HS-5 (cell line): ENCODE measurements around the gene ZNF644.
"Not testable (repeated sequence)": the region's sequence is repeated elsewhere in the genome, so short reads cannot be mapped to it uniquely, and the experiment has no call there.

Source experiments
- DNase-seq: peaks from one replicate; pipeline ENCODE4 v3.0.0-alpha.2; 2012; ENCODE audit warnings: low read depth

ZNF644 gene

GRCh38 chr1:90925928-90926869, 95.6 kb downstream of the ZNF644 start:
- peak; percentile 41 for DNase-seq

GRCh38 chr1:90924982-90925381, 96.9 kb downstream of the ZNF644 start:
- DNase-seq = no peak

GRCh38 chr1:90922996-90923395, 98.8 kb downstream of the ZNF644 start:
- no peak for DNase-seq

DNA sequence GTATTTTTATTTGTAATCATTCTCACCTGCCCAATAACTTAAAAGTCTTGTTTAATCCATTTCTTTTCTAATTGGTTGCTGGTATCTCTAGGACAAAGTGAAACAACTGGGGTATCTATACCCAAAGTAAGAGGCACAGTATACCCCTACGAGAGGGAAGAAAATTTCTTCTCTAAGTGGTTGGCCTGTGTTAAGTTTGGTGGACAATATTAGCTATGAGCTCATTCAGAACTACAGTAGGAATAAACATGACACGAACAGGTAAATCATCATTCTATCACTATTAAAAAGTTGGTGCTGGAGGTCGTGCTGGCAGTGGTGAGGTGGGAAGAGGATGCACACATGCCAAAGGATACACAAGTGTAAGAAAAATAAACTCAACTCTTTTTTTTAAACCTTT, 99.6 kb downstream of the ZNF644 start:
- no peak for DNase-seq

- no peak for DNase-seq
Observed at GRCh38 chr1:90919900-90920299, 101.9 kb downstream of the ZNF644 start.

DNA sequence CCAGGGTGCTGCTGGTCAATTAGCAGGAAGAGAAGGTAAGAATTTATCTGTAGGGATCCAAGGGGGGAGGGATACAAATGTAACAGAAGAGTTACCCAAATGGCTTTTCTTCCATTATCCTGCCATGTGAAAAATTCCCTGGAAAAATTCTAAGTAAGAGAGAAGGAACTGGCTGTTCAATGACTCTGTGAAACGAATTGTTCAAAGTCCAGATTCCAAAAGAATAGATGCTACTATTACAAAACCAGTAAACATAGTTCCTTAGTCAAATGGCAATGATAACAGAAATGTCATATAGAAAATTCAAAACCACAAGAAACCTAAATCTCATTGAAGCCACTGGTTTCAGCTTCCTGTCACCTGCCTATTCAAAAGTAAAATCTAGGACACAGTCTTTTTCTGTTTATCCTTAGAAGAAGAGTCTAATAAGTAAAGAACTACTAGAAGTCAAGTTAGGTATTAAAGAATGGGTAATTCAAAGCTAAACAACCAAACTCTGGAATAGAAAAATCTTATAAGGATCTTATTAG, 102.6 kb downstream of the ZNF644 start:
- DNase-seq = no peak

DNA sequence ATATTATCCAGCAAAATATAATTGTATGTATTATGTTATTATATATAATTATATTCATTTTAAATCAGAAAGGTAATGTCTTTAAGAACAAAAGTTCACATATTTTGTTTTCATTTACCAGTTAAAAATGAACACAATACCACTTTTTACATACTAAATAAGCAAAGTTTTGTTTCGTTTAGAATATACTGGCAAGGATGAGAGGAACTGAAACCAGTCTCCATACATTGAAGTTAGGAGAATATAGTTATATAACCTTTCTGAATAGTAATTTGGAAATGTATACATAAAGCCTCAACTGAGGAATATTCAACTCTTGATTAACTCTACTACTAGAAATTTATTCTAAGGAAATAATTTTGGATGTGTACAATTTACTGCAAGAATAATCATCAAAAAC, 110.5 kb downstream of the ZNF644 start:
- no peak for DNase-seq

GRCh38 chr1:90902672-90903071, 119.2 kb downstream of the ZNF644 start:
- DNase-seq = no peak

DNA sequence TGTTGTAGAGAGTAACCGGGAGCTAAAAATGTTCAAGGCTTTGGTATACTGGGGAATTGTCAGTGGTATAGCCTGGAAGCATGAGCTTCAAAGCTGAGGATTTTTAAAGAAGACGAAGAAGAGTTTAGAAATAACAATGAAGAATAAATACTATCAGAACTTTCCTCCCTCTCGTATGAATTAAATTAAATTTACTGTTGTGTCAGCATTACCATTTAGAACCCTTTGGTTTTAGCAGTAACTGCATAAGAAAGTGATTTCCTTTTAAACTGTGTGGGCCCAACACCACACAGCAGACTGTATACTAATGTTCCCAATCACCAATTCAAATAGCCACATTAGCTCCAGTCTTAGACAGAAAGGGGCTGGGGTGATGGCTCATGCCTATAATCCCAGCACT, 122.6 kb downstream of the ZNF644 start:
- no peak for DNase-seq

DNA sequence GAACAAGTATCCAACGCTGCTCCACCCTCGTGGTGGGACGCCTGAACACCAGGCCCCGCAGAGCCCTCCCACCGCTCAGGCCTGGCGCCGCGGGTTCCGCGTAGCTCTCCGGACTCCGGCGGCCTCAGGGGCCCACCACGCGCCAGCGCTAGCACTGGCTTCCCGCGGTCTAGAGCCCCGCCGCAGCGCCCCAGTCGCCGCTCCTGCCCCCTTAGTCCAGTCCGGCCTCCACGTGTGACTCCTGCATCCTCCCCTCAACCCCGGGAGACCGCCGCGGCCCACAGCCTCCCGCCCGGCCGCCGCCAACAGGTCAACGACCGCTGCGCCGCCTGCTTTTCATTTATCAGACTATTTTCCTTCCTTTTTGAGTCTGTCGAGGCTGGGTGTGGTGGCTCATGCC, 128.2 kb downstream of the ZNF644 start:
- not testable (repeated sequence) for DNase-seq

- DNase-seq = not testable (repeated sequence)
Observed at GRCh38 chr1:90892884-90893283, 129.0 kb downstream of the ZNF644 start.

- not testable (repeated sequence) for DNase-seq
Observed at GRCh38 chr1:90892196-90892595, 129.6 kb downstream of the ZNF644 start.

- not testable (repeated sequence) for DNase-seq
Observed at GRCh38 chr1:90891756-90892155, 130.1 kb downstream of the ZNF644 start.

DNA sequence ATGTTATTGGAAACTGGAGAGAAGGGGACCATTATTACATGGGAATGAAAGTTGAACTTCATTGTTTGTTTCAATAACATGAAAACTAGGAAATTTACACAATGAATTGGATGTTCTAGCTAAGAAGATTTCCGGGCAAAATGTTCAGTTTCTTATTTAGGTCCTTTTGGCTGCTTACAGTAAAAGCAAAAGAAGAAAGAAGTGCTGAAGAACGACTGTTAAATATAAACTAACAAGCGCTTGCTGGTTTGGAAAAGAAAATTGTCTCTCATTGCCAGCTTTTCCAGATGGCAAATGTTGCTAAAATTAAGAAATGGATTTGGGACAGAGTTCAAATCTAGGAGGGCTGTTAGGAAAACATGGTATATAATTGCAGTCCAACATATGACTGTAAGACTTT, 139.6 kb downstream of the ZNF644 start:
- DNase-seq = no peak

DNA sequence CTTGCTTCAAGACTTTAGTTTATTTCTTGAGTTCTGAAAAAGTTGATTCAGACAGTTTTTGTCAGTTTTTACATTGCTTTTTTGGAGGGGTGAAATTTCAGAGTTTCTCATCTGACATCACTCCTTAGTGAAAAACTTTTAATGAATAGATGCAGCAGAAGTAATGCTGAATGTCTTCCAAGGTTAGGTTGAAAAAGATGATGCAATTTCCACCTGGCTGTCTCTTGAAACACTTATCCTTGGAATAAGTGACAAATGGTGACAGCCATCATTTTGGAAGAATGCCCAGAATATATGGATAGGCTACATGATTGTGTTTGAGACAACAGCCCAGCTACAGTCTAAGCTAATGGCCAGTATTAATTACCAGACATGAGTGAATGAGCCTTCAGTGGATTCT, 140.8 kb downstream of the ZNF644 start:
- no peak for DNase-seq

DNA sequence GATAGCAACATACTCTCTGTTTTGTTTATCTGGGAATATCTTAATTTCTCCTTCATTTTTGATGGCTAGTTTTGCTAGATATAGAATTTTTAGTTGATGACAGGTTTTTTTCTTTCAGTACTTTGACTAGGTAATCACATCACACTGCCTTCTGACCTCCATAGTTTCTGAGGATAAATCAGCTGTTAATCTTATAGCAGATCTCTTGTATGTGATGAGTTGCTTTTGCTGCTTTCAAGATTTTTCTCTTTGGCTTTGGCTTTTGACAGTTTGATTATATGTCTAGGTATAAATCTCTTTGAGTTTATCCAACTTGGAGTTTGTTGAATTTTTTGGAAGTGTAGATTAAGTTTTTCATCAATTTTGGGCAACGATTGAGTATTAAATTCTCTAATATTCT, 142.6 kb downstream of the ZNF644 start:
- DNase-seq = no peak

- DNase-seq = no peak
Observed at GRCh38 chr1:90876101-90876500, 145.7 kb downstream of the ZNF644 start.
